RWPE1 (cell line): ENCODE results near the gene NDUFS8.

Experiments used
- CTCF ChIA-PET: fragments of 350-600 bp; sonication (Branson Sonifier 250); formaldehyde crosslinking; extraction: SDS; loops from one replicate; lab custom pipeline; 2021; lab: Yijun Ruan, JAX
- POLR2A ChIA-PET: fragments of 400-600 bp; formaldehyde crosslinking; extraction: SDS; loops from one replicate; lab custom pipeline; 2020; ENCODE audit warnings: antibody characterized with exemption; ENCODE audit not compliant: low non-redundant PET; lab: Yijun Ruan, JAX
- DNase-seq: peaks from one replicate; pipeline ENCODE4 v3.0.0; 2012; ENCODE audit warnings: low spot score
- H3K27ac ChIP-seq: fragments of 450-650 bp; 2 replicates; pipeline ENCODE4 v1.5.1; 2017
- CTCF ChIP-seq: fragments of 450-650 bp; conservative IDR thresholded peaks from 2 replicates; pipeline ENCODE4 v1.5.1; 2017; ENCODE audit warnings: low read depth, mild to moderate bottlenecking

The NDUFS8 gene

GRCh38 chr11:68015467-68015866 lies 15.0 kb upstream of the NDUFS8 start:
- CTCF ChIA-PET = interaction anchor here (1.0 kb wide), 1 partner anchor 14 kb away, joined by 3 read pairs; no protein-coding TSS in a partner anchor
- no peak for DNase-seq
- H3K27ac ChIP-seq = peak overlapping the region; percentile 99
- POLR2A ChIA-PET = no interaction called here
- no peak for TF ChIP-seq CTCF

GRCh38 chr11:68016161-68016903 lies 14.1 kb upstream of the NDUFS8 start:
- TF ChIP-seq CTCF = no peak
- POLR2A ChIA-PET = no interaction called here
- CTCF ChIA-PET = interaction anchor here (1.0 kb wide), 1 partner anchor 13 kb away, joined by 3 read pairs; no protein-coding TSS in a partner anchor
- H3K27ac ChIP-seq = peak overlapping the region; percentile 99
- no peak for DNase-seq

- CTCF ChIA-PET = no interaction called here
- DNase-seq = no peak
- POLR2A ChIA-PET = no interaction called here
- H3K27ac ChIP-seq = peak overlapping the region; percentile 99
- TF ChIP-seq CTCF = no peak
Measured at GRCh38 chr11:68016904-68017817, 13.3 kb upstream of the NDUFS8 start.

GRCh38 chr11:68017980-68018729 lies 12.3 kb upstream of the NDUFS8 start:
- ChIA-PET CTCF (no interaction called here), POLR2A (no interaction called here)
- DNase-seq = no peak
- H3K27ac ChIP-seq = peak overlapping the region; percentile 99
- no peak for TF ChIP-seq CTCF

GRCh38 chr11:68018730-68019190 lies 11.7 kb upstream of the NDUFS8 start:
- POLR2A ChIA-PET = no interaction called here
- CTCF ChIA-PET = interaction anchor here (0.9 kb wide), 1 partner anchor 60 kb away, joined by 4 read pairs; no protein-coding TSS in a partner anchor
- no peak for DNase-seq
- no peak for TF ChIP-seq CTCF
- H3K27ac ChIP-seq = peak overlapping the region; percentile 99
